AG09309 (cell line): ENCODE measurements around the gene IRX2.

Source experiments
- DNase-seq: peaks from one replicate; pipeline ENCODE4 v3.0.0-alpha.2; 2010; ENCODE audit warnings: low read depth
- H3K4me3 ChIP-seq: 2 replicates; pipeline ENCODE4 v1.5.1; 2011; ENCODE audit warnings: mild to moderate bottlenecking, low read depth, low read length, moderate library complexity; ENCODE audit not compliant: control insufficient read depth
- TF ChIP-seq, protein P1 (sequence below): IDR thresholded peaks from 2 replicates; pipeline ENCODE4 v1.5.1; 2011; ENCODE audit warnings: mild to moderate bottlenecking, low read depth, low read length, inconsistent platforms; ENCODE audit not compliant: insufficient read depth, control insufficient read depth; ENCODE audit errors: missing control alignments

IRX2 gene

DNA sequence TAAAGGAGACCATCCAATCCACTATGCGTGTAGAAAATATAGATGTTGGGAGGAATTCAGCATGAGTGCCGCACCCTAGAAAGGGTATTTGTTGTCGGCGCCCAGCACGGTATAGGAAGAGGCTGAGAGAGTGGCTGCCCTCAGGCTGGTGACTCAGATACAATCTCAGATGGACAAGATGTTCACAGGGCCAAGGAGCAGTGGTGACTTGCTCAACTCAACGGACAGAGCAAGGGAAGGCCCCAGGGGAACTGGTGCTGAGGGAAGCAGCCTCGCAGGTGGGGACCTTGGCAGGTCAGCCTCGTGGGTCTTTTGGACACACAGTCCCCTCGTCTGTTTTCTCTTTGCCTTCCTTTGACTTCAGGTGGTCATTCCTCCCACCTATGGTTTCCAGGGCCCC lies 28.0 kb upstream of the IRX2 start:
- no peak for DNase-seq
- TF ChIP-seq, protein P1, sequence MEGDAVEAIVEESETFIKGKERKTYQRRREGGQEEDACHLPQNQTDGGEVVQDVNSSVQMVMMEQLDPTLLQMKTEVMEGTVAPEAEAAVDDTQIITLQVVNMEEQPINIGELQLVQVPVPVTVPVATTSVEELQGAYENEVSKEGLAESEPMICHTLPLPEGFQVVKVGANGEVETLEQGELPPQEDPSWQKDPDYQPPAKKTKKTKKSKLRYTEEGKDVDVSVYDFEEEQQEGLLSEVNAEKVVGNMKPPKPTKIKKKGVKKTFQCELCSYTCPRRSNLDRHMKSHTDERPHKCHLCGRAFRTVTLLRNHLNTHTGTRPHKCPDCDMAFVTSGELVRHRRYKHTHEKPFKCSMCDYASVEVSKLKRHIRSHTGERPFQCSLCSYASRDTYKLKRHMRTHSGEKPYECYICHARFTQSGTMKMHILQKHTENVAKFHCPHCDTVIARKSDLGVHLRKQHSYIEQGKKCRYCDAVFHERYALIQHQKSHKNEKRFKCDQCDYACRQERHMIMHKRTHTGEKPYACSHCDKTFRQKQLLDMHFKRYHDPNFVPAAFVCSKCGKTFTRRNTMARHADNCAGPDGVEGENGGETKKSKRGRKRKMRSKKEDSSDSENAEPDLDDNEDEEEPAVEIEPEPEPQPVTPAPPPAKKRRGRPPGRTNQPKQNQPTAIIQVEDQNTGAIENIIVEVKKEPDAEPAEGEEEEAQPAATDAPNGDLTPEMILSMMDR = no peak

GRCh38 chr5:2776337-2777302 lies 25.1 kb upstream of the IRX2 start:
- TF ChIP-seq, protein P1 = no peak
- no peak overlapping the region for H3K4me3 ChIP-seq
- no peak for DNase-seq

More for the DNA sequence above, 28.0 kb upstream of the IRX2 start:
- H3K4me3 ChIP-seq = no peak overlapping the region

- no peak for DNase-seq
- no peak overlapping the region for H3K4me3 ChIP-seq
- TF ChIP-seq, protein P1 = no peak
These were observed 21.9 kb upstream of the IRX2 start for GRCh38 chr5:2773327-2773726.

DNA sequence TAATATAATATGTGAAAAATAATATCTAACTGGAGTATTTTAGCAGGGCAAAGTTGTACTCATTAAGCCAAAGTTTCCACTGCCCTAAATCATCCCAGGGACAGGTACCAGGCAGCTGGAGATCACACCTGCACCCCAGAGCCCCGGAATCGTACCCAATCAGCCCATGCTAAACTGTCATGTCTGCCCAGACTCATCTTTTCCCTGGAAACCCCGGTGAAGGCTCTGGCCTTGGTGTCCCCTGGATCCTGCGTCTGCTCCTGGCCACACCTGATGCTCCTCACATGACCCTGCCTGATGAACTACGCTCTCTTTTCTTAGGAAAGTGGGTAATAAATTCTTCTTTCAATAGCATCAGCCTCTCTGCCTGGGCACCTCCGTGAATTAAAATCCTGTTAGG lies 15.6 kb upstream of the IRX2 start:
- no peak for DNase-seq
- TF ChIP-seq, protein P1 = no peak

DNA sequence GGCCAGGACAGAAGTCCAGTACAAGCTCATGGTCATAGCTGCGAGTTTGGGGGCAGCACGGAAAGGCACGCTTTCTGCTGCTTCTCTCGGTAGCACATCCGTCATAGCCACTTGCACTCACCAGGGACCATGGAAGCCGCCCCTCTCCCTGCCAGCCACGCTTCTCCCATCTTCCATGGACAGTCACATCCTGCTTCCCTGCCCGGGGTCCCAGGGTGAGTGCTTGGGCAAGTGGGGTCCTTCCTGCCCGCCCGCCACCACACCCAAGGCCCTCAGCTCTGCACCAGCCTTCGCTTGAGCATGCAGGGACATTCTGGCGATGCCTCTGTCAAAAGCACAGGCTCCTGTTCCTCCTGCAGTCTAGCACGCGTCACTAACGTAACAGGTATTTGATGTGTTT lies 13.1 kb upstream of the IRX2 start:
- H3K4me3 ChIP-seq = no peak overlapping the region
- no peak for DNase-seq
- TF ChIP-seq, protein P1 = no peak

More for the DNA sequence above, 15.6 kb upstream of the IRX2 start:
- no peak overlapping the region for H3K4me3 ChIP-seq

GRCh38 chr5:2763533-2763794 lies 12.0 kb upstream of the IRX2 start:
- DNase-seq = no peak
- H3K4me3 ChIP-seq = no peak overlapping the region
- TF ChIP-seq, protein P1 = no peak
